ENCODE measurements around the gene OR5D14.

OR5D14 gene

GRCh38 chr11:55795256-55795655 lies at the start of gene OR5D14:
Gene OR5D14 (plus strand): TSS chr11:55795556. CDS start chr11:55795556, 0 bp downstream.
- DNase-seq = no peak

GRCh38 chr11:55773138-55773537 lies 22.2 kb upstream of the OR5D14 start, which contains the start of gene OR5D13:
Gene OR5D13 (plus strand): TSS chr11:55773438. CDS start chr11:55773438, 0 bp downstream.
- DNase-seq = no peak

GRCh38 chr11:55791606-55792005 lies 3.8 kb upstream of the OR5D14 start:
- DNase-seq = no peak

- no peak for DNase-seq
Measured at GRCh38 chr11:55793321-55793720, 2.0 kb upstream of the OR5D14 start.

GRCh38 chr11:55806248-55806647 lies 10.9 kb downstream of the OR5D14 start:
- DNase-seq = no peak

- DNase-seq = no peak
Measured at GRCh38 chr11:55811067-55811466, 15.7 kb downstream of the OR5D14 start, which contains the start of gene OR5L1. Gene OR5L1 (plus strand): TSS chr11:55811367. CDS start chr11:55811467, 100 bp downstream.

GRCh38 chr11:55819330-55819729 lies 24.0 kb downstream of the OR5D14 start, which contains the start of gene OR5D18:
Gene OR5D18 (plus strand): TSS chr11:55819630. CDS start chr11:55819630, 0 bp downstream.
- no peak for DNase-seq

GRCh38 chr11:55826919-55827318 lies 31.6 kb downstream of the OR5D14 start, which contains the start of gene OR5L2:
Gene OR5L2 (plus strand): TSS chr11:55827219. CDS start chr11:55827219, 0 bp downstream.
- DNase-seq = no peak

GRCh38 chr11:55838452-55838851 lies 43.1 kb downstream of the OR5D14 start, which contains the start of gene OR5D16:
Gene OR5D16 (plus strand): TSS chr11:55838752. CDS start chr11:55838752, 0 bp downstream.
- DNase-seq = no peak
